ENCODE data around the gene POU2F3.

DNA sequence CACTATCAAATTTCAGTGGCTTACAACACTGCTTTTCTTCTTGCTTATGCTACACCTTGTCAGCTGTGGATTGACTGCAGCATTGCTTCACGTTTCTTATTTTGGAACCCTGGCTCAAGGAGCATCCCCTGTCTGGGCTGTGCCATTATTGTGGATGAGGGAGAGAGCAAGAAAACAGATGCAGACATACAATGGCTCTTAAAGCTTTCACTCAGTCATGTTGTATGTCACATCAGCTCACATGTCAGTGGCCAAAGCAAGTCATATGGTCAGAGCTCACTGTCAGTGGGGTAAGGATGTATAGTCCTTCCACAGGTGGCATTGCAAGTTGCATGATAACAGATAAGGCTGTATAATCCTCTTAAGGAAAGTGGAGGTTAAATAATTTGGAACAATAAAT, 106.3 kb downstream of the POU2F3 start:
- TF ChIP-seq, protein P1, sequence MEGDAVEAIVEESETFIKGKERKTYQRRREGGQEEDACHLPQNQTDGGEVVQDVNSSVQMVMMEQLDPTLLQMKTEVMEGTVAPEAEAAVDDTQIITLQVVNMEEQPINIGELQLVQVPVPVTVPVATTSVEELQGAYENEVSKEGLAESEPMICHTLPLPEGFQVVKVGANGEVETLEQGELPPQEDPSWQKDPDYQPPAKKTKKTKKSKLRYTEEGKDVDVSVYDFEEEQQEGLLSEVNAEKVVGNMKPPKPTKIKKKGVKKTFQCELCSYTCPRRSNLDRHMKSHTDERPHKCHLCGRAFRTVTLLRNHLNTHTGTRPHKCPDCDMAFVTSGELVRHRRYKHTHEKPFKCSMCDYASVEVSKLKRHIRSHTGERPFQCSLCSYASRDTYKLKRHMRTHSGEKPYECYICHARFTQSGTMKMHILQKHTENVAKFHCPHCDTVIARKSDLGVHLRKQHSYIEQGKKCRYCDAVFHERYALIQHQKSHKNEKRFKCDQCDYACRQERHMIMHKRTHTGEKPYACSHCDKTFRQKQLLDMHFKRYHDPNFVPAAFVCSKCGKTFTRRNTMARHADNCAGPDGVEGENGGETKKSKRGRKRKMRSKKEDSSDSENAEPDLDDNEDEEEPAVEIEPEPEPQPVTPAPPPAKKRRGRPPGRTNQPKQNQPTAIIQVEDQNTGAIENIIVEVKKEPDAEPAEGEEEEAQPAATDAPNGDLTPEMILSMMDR (IDR thresholded peaks at IDR 0.05), result no peak
- TF ChIP-seq POLR2A (IDR thresholded peaks at IDR 0.05), result no peak
